GM10847 (cell line): ENCODE results near the gene TGFB2.

Source experiments
- POLR2A ChIP-seq: IDR thresholded peaks from 2 replicates; pipeline ENCODE4 v1.6.1; 2011; ENCODE audit not compliant: insufficient read length; ENCODE audit errors: extremely low read depth

Gene TGFB2

GRCh38 chr1:218344814-218345672 lies at the start of gene TGFB2:
Gene TGFB2, plus strand, starts transcription at chr1:218345336. Its CDS starts 1,366 bp downstream, at chr1:218346702.
- TF ChIP-seq POLR2A, result no peak

DNA sequence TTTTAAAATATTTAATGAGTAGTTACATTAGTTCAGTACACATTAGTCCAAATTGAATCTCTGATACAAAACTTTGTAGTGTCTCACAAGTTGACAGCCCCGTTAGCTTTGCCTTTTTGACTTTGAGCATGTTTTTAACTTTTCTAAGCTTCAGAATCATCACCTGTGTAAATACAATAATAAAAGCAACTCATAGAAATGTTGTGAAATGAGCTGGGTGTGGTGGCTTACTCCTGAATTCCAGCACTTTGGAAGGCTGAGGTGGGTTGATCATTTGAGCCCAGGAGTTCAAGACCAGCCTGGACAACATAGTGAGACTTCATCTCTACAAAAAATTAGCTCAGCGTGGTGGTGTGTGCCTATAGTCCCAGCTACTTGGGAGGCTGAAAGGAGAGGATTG lies 49.0 kb upstream of the TGFB2 start:
- no peak for TF ChIP-seq POLR2A

DNA sequence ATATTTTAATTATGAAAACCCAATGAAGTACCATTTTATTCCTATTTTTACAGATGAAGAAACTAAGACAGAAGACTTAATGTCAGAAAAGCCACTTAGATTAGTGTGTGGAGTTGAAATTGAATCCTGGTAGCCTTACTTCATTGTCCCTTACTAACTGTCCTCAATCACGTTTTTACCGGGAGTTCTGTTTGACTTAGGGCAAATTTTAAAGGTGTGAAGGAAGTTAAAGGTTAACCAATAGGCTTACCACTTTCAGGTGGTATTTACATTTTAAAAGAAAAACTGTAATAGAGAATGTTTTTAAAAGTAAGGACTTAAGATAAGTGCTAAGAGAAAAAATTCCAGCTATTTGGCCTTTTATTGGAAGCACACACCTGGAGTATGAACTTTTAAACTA lies 47.7 kb upstream of the TGFB2 start:
- TF ChIP-seq POLR2A, result no peak

- TF ChIP-seq POLR2A, result no peak
Observed at GRCh38 chr1:218297867-218298266, 47.3 kb upstream of the TGFB2 start.

- TF ChIP-seq POLR2A, result no peak
Observed at GRCh38 chr1:218298398-218298797, 46.7 kb upstream of the TGFB2 start.

DNA sequence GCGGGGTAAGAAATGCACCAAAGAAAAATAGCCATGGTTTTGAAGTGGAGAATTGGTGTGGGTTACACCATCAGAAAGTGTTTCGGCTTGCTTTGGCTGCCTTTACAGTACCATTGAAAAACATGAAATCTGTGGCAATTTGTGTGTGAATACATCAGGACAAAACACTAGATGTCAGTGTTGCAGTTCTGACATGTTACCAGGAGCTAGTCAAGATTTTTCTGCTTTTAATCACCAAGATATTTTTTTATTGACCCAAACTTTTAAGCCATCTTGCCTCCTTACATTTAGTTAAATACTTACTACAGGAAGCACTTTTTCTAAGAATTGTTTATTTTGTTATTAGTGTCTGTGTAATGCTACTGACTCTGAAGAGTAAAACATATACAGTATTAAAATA lies 45.7 kb upstream of the TGFB2 start:
- no peak for TF ChIP-seq POLR2A

GRCh38 chr1:218301217-218301616 lies 43.9 kb upstream of the TGFB2 start:
- no peak for TF ChIP-seq POLR2A

DNA sequence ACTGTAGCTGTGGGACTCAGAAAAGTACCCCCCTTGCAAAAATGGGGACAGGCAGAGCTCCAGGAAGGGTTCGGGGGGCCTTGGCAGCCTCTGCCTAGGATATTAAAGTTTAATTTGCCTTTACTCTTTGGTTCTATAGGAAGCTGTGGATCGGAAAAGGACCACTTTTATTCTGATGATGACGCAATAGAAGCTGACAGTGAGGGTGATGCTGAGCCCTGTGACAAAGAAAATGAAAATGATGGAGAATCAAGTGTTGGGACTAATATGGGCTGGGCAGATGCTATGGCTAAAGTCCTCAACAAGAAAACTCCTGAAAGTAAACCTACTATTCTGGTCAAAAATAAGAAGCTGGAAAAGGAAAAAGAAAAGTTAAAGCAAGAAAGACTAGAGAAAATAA lies 43.0 kb upstream of the TGFB2 start:
- TF ChIP-seq POLR2A, result no peak

DNA sequence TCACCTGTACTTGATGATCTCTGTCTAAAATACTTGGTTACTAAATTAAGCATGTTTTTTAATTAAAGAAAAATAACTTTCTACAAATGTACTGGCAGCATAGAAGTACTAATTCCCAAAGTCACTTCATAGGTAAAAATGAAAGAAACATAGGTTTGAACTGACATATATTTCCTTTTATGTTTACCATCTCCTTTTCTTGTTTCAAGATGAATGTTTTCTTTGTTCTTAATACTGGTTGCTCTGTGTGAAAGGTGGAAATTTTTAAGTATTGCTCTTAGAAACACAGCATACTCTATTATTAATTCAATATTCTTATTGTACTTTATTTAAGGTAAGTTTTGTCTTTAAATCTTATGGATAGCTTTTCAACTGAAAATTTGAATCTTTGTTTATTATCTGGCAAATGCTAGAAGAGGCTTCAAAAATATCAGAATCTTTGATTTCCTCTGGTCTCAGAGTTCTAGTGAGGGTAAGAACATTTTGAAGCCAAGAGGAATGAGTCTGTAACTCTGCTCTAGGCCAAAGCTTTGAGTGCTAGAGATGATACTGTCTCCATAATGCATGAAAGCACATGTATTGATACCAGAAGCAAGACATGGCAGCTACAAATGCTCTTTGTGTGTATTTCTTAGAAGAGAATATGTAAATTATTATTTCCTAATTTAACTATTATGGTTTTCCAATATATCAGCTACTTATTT lies 41.8 kb upstream of the TGFB2 start:
- TF ChIP-seq POLR2A, result no peak

DNA sequence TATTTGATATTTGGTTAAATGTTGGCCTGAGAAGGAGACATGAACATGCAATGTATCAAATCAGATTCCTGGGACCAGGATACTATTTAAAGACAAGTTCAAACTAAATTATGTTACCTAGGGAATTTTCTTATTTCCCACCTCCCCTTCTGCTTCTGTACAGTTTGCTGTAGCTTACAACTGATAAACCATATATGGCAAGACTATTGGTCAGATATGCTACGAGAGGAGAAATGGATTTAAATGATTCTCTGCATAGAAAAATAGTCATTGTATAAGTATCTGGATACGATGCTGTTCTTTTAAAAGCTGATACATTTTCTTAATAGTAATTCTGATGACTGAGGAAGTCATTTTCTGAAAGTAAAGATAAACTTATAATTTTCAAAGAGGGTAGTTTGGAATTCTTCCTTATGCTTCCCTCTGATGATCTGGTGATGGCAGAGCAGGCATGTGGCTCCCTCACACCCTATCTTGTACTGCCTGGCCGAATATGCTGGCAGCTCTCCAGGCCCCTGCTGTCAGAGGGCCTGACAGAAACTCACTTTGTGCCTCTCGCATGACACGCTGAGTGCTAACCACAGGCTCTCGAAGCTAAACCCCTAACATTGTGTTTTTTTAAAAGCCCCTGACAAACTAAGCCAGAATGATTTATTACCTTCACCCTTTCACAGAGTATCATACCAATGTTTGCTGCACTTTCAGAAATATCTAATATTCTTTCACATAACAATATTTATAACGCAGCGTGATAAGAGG lies 40.7 kb upstream of the TGFB2 start:
- TF ChIP-seq POLR2A, result no peak

GRCh38 chr1:218305472-218306064 lies 39.6 kb upstream of the TGFB2 start:
- no peak for TF ChIP-seq POLR2A

DNA sequence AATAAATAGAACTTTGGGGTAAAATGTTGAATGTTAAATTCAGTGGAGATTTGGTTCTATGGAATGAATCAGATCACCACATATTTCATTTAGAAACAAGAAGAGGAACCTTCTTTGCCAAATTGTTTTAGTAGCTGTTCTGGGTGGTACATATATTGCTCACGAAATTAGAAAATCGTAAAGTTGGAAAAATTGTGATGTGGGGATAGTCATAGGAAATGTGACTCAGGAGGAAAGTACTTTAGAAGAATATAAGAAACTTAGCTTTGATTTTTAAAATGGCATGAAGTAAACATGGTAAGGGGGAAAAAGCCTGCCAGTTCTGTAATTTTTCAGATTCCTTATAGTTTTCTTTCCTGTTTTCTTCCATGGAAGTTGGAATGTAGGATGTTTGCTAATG lies 32.6 kb upstream of the TGFB2 start:
- no peak for TF ChIP-seq POLR2A

DNA sequence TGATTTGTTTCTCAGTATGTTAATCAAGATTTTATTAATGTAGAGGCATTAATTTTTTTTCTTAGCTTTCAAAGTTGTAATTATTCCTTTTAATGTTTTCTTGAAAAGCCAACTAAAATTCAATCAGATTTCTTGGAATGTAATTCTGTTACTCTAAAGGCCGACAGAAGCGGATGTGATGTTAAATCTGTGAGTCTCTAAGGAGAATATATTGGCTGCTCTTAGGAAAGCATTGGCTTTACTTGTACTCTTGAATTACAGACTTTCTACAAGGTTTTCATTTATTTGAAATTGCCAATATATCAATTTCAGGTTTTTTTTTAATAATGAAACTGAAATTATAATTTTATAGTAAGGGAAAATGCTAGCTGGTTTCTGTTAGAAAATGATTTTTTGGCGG lies 30.8 kb upstream of the TGFB2 start:
- TF ChIP-seq POLR2A, result no peak

GRCh38 chr1:218315638-218316037 lies 29.5 kb upstream of the TGFB2 start:
- TF ChIP-seq POLR2A, result no peak

- no peak for TF ChIP-seq POLR2A
Observed at GRCh38 chr1:218317061-218317460, 28.1 kb upstream of the TGFB2 start.

GRCh38 chr1:218322762-218323161 lies 22.4 kb upstream of the TGFB2 start:
- TF ChIP-seq POLR2A, result no peak
